BJ (cell line): ENCODE measurements around the gene ITFG2. TPM values are rescaled to one million over a fixed set of nuclear protein-coding genes. Genes with fewer than 3 reads are reported as not detected.

Experiments
- CTCF ChIA-PET: fragments of 350-600 bp; formaldehyde crosslinking; extraction: SDS; loops from one replicate; lab custom pipeline; 2021; ENCODE audit warnings: antibody characterized with exemption, inconsistent platforms; lab: Yijun Ruan, JAX
- POLR2A ChIA-PET: fragments of 300-600 bp; sonication (Branson Sonifier 250); formaldehyde crosslinking; extraction: SDS; loops from one replicate; lab custom pipeline; 2021; ENCODE audit warnings: antibody characterized with exemption; lab: Charles Lee
- DNase-seq: peaks from one replicate; pipeline ENCODE4 v3.0.0-alpha.2; 2011; ENCODE audit warnings: low read depth
- H3K27me3 ChIP-seq: 2 replicates; pipeline ENCODE4 v1.6.0; 2011; ENCODE audit warnings: low read length; ENCODE audit not compliant: control insufficient read depth, insufficient read depth
- H3K36me3 ChIP-seq: 2 replicates; pipeline ENCODE4 v1.5.1; 2011; ENCODE audit warnings: low read length; ENCODE audit not compliant: control insufficient read depth, insufficient read depth
- H3K4me3 ChIP-seq: 2 replicates; pipeline ENCODE4 v1.5.1; 2011; ENCODE audit warnings: low read depth, mild to moderate bottlenecking, control low read depth, low read length
- CTCF ChIP-seq: IDR thresholded peaks from 2 replicates; pipeline ENCODE4 v1.5.1; 2011; ENCODE audit warnings: low read depth, mild to moderate bottlenecking, control low read depth, inconsistent platforms, low read length, moderate library complexity; ENCODE audit not compliant: insufficient read depth
- polyA plus RNA-seq: library from polyadenylated mRNA; depleted of rRNA; stranded (reverse); fragments of >200 nt; gene quantifications from 2 replicates; pipeline ENCODE4 v1.2.3, GENCODE V29; 2011

The ITFG2 gene
- polyA plus RNA-seq, 1 experiment: 27.6 TPM

- no peaks in the 10 kb centered on the region for H3K27me3 ChIP-seq
- H3K4me3 ChIP-seq: peak overlapping the region; percentile 65
- ChIA-PET POLR2A (interaction anchor here (0.5 kb wide), 1 partner anchor 1370 kb away, joined by 3 read pairs; no protein-coding TSS in a partner anchor), CTCF (interaction anchor here (0.5 to 2.4 kb wide), 7 partner anchors 10 to 837 kb away, joined by 3 to 17 read pairs (median 3); partner anchors contain the start of genes ITFG2 and NRIP2)
- no peak for DNase-seq
- peaks cover 16% of the 10 kb centered on the region for H3K36me3 ChIP-seq
- no peak for TF ChIP-seq CTCF
Observed at GRCh38 chr12:2795291-2796186, 16.9 kb upstream of the ITFG2 start.

GRCh38 chr12:2796187-2796666, 16.2 kb upstream of the ITFG2 start:
- DNase-seq: no peak
- no peak for TF ChIP-seq CTCF
- ChIA-PET POLR2A (interaction anchor here (0.5 kb wide), 1 partner anchor 1369 kb away, joined by 3 read pairs; no protein-coding TSS in a partner anchor), CTCF (interaction anchor here (0.5 to 2.4 kb wide), 7 partner anchors 11 to 838 kb away, joined by 3 to 17 read pairs (median 3); partner anchors contain the start of genes ITFG2 and NRIP2)
- H3K36me3 ChIP-seq: peaks cover 20% of the 10 kb centered on the region
- no peaks in the 10 kb centered on the region for H3K27me3 ChIP-seq
- H3K4me3 ChIP-seq: peak overlapping the region; percentile 65

- no peak overlapping the region for H3K4me3 ChIP-seq
- DNase-seq: no peak
- POLR2A ChIA-PET: no interaction called here
- peak; percentile 22; the same call in 1 of the 2 replicates for TF ChIP-seq CTCF
- H3K27me3 ChIP-seq: no peaks in the 10 kb centered on the region
- CTCF ChIA-PET: interaction anchor here (0.6 to 2.4 kb wide), 3 partner anchors 14 to 16 kb away, joined by 4 to 17 read pairs (median 5); partner anchors contain the start of gene ITFG2
- H3K36me3 ChIP-seq: peaks cover 22% of the 10 kb centered on the region
Observed at GRCh38 chr12:2797721-2798418, 14.6 kb upstream of the ITFG2 start.

GRCh38 chr12:2800046-2800570, 12.4 kb upstream of the ITFG2 start:
- POLR2A ChIA-PET: no interaction called here
- no peak overlapping the region for H3K4me3 ChIP-seq
- CTCF ChIA-PET: interaction anchor here (0.7 to 1.8 kb wide), 5 partner anchors 10 to 60 kb away, joined by 3 to 4 read pairs (median 3); partner anchors contain the start of gene ITFG2
- no peak for TF ChIP-seq CTCF
- DNase-seq: no peak
- H3K36me3 ChIP-seq: peaks cover 24% of the 10 kb centered on the region
- no peaks in the 10 kb centered on the region for H3K27me3 ChIP-seq
